Suprapubic skin (tissue), 4 donors: Measurements from ENCODE around the gene RPH3AL.

Experiments used
- CTCF ChIP-seq, 2 donors: fragments of 200-600 bp in 1 of 2; fragments of 450-650 bp in 1 of 2; sonication (generic) in 1 of 2; IDR thresholded peaks; one replicate each; pipeline ENCODE4 v1.5.1; 2016 to 2019; ENCODE audit warnings: antibody characterized with exemption in 2 of 2, mild to moderate bottlenecking in 1 of 2, moderate library complexity in 1 of 2
- EP300 ChIP-seq: sonication (generic); formaldehyde crosslinking; IDR thresholded peaks from one replicate; pipeline ENCODE4 v1.6.1; 2017; ENCODE audit warnings: antibody characterized with exemption
- POLR2A ChIP-seq, 2 donors: fragments of 450-650 bp; IDR thresholded peaks; one replicate each; pipeline ENCODE4 v1.6.1; 2017; ENCODE audit warnings: antibody characterized with exemption in 2 of 2, mild to moderate bottlenecking in 2 of 2, moderate library complexity in 2 of 2
- POLR2AphosphoS5 ChIP-seq, 3 donors: sonication (generic); formaldehyde crosslinking; IDR thresholded peaks; one replicate each; pipeline ENCODE4 v1.6.1; 2017; ENCODE audit warnings: antibody characterized with exemption in 3 of 3

DNA sequence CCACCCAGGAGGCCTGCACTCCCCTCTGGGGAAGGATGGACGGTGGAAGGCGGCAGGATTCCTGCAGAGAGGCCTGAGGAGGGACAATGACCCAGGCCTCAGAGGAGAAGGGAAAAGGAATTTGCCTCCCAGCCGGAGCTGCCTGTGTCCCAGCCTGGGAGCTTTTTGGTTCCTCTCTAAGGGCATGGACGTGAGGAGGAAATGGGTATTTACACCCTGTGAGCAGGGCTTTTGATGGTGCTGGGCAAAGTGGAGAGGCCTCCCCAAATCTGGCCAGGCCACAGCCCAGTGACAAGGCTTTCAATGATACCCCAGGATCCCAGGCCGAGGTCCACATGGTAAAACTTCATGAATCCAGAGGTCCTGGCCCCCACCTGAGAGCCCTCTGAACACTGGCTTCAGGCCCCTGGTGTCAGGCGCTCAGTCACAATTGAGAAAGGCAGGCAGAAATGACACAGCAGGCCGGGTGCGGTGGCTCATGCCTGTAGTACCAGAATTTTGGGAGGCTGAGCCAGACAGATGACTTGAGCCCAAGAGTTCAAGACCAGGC lies 115.1 kb downstream of the RPH3AL start:
- no peak for TF ChIP-seq CTCF (IDR thresholded peaks at IDR 0.05)
- no peak for TF ChIP-seq POLR2AphosphoS5 (IDR thresholded peaks at IDR 0.05)
- TF ChIP-seq EP300: no peak
- TF ChIP-seq POLR2A (IDR thresholded peaks at IDR 0.05): no peak
